Progenitor cell of endocrine pancreas (in vitro differentiated cells): ENCODE measurements around the gene IGSF9B. TPM values are rescaled to one million over a fixed set of nuclear protein-coding genes. Genes with fewer than 3 reads are reported as not detected.
A peak's percentile ranks its signal among the peaks of the same experiment; 100 is the strongest.

Experiments
- DNase-seq: peaks from one replicate; pipeline ENCODE4 v3.0.0; 2021; ENCODE audit warnings: low spot score; ENCODE audit not compliant: unreplicated experiment
- H3K27ac Mint-ChIP-seq: 2 replicates; pipeline ENCODE4 v1.8.0; 2021; ENCODE audit warnings: mild to moderate bottlenecking, moderate library complexity, mixed read lengths
- H3K27me3 Mint-ChIP-seq: 2 replicates; pipeline ENCODE4 v1.8.0; 2021; ENCODE audit warnings: mixed read lengths
- H3K36me3 Mint-ChIP-seq: 2 replicates; pipeline ENCODE4 v1.8.0; 2022; ENCODE audit warnings: mixed read lengths; ENCODE audit not compliant: insufficient read depth
- H3K4me1 Mint-ChIP-seq: 2 replicates; pipeline ENCODE4 v1.8.0; 2021; ENCODE audit warnings: low read depth, mixed read lengths
- H3K4me3 Mint-ChIP-seq: 2 replicates; pipeline ENCODE4 v1.8.0; 2021; ENCODE audit warnings: low read depth, mild to moderate bottlenecking, moderate library complexity, mixed read lengths
- H3K9me3 Mint-ChIP-seq: 2 replicates; pipeline ENCODE4 v1.8.0; 2021; ENCODE audit warnings: low read depth, mixed read lengths
- CTCF ChIP-seq: fragments of 200-600 bp; sonication (generic); IDR thresholded peaks from one replicate; pipeline ENCODE4 v1.5.0; 2021; ENCODE audit warnings: antibody characterized with exemption, mild to moderate bottlenecking; ENCODE audit not compliant: unreplicated experiment
- total RNA-seq: library from RNA; stranded (reverse); gene quantifications from 2 replicates; pipeline ENCODE4 v1.2.1, GENCODE V29; 2021

The IGSF9B gene
- total RNA-seq, 1 donor from 2014 or later, result 7.8 TPM

DNA sequence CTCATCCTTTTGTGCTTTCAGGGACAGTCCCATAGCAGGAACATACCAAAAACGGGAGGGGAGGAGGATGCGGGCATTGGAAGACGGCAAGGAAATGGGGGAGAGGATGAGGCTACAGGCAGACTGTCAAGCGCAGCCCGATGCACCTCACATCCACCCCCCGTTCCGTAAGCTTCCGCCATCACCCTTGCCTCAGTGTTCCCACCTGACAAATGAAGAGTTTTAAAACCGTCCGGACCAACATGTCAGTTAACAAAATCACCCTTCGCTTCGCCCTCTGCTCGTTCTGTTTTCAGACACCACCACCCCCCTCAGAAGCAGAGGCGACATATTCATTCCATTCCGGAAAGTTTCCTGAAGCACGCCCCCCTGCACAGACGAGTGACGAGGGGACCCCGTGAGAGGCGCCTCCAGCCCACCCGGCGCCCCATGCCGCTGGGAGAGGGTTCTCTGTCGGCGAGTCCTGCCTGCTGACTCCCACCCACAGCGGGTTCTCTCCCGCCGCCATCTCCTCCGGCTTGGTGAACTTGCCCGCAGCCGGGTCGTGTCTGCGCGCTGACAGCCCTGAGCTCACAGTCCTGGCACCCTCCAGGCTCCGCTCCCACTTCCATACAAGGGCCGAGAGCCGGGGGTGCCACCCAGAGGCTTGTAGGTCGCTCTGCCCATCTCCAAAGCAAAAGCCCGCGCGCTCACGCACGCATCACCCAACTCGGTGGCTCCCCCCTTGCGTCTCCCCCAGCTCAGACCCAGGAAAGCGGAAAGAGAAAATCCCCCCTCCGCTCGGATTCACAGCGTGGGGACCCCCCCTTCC is 1.5 kb downstream of the IGSF9B start:
- DNase-seq, result no peak
- no peaks in the 10 kb centered on the region for H3K36me3 Mint-ChIP-seq
- H3K4me1 Mint-ChIP-seq, result peaks cover 14% of the 10 kb centered on the region
- H3K27me3 Mint-ChIP-seq, result peaks cover 74% of the 10 kb centered on the region
- no peak overlapping the region for H3K27ac Mint-ChIP-seq
- no peak for TF ChIP-seq CTCF
- no peaks in the 10 kb centered on the region for H3K9me3 Mint-ChIP-seq
- H3K4me3 Mint-ChIP-seq, result peak overlapping the region; percentile 71

- Mint-ChIP-seq H3K27me3 (peaks cover 73% of the 10 kb centered on the region), H3K9me3 (no peaks in the 10 kb centered on the region), H3K27ac (no peak overlapping the region), H3K36me3 (no peaks in the 10 kb centered on the region), H3K4me1 (peaks cover 14% of the 10 kb centered on the region), H3K4me3 (no peak overlapping the region)
- no peak for TF ChIP-seq CTCF
- DNase-seq, result no peak
Measured at GRCh38 chr11:133953999-133954398, 2.8 kb downstream of the IGSF9B start.

GRCh38 chr11:133953547-133953946 is 3.2 kb downstream of the IGSF9B start:
- no peak for TF ChIP-seq CTCF
- no peaks in the 10 kb centered on the region for H3K9me3 Mint-ChIP-seq
- H3K4me3 Mint-ChIP-seq, result no peak overlapping the region
- no peaks in the 10 kb centered on the region for H3K36me3 Mint-ChIP-seq
- no peak for DNase-seq
- H3K27me3 Mint-ChIP-seq, result peaks cover 72% of the 10 kb centered on the region
- peaks cover 14% of the 10 kb centered on the region for H3K4me1 Mint-ChIP-seq
- no peak overlapping the region for H3K27ac Mint-ChIP-seq

GRCh38 chr11:133952199-133953190 is 4.3 kb downstream of the IGSF9B start:
- H3K4me3 Mint-ChIP-seq, result no peak overlapping the region
- DNase-seq, result no peak
- H3K9me3 Mint-ChIP-seq, result no peaks in the 10 kb centered on the region
- H3K27ac Mint-ChIP-seq, result no peak overlapping the region
- no peak for TF ChIP-seq CTCF
- H3K36me3 Mint-ChIP-seq, result no peaks in the 10 kb centered on the region
- peaks cover 14% of the 10 kb centered on the region for H3K4me1 Mint-ChIP-seq
- peaks cover 73% of the 10 kb centered on the region for H3K27me3 Mint-ChIP-seq
